Stromal cell of bone marrow (primary cell): Measurements from ENCODE around the gene UNKL.
A peak's percentile ranks its signal among the peaks of the same experiment; 100 is the strongest.

Experiments used
- DNase-seq: peaks from one replicate; pipeline ENCODE4 v3.0.0-alpha.2; 2012; ENCODE audit warnings: low read depth

Gene UNKL

GRCh38 chr16:1351215-1351581 lies 63.3 kb downstream of the UNKL start:
- DNase-seq = no peak

DNA sequence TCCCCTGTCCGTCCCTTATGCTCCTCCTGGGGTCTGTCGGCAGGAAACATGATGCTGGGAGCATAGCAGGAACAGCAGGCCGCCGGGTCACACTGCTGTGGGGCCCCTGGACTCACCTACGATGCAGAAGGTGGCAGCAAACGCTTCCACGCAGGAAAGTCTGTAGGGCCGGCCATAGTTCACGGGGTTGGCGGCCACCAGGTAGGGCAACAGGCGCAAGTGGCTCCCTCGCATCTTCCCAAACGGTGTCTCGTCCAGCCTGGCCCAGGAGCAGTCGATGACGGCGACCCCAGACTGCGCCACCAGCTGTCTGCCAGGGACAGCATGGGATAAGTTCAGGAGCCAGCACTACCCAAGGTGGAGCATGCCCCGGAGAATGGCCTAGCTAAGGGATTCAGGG lies 63.8 kb downstream of the UNKL start:
- DNase-seq = no peak

DNA sequence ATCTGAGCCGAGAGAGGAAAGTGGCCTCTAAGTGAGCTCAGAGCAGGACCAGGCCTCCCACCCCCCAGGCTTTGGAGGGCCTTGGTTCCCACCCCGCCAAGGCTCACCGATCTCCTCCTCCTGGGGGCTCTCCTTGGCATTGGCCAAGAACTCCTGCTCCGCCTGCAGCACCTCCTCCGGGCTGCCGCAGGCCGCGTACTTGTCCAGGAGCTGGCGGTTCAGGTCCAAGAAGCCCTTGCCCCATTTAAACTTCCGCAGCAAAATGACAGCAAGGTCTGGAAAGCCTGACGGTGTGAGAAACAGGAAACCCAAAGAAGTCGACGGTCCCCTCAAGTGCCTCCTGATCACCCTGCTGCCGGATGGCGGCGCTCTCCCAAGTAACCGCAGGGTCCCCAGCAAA lies 64.6 kb downstream of the UNKL start:
- DNase-seq = no peak

DNA sequence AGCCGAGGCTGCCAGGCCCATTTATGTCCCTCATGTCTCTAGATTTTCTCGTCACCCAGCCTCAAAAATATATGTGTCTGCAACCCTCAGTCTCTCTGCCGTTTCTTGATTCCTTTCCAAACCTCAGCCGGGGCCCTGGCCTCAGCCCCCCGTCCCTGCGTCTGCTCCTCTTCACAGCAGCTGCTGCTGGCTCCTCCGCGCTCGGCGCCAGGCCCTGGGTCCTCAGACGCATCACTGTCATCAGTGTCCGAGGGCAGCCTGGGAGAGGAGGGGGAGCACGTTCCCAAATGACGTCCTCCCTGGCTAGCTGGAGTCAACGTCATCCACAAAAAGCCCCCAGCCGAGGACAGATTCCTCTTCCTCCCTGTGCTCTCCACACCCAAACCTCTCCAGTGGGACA lies 65.2 kb downstream of the UNKL start:
- DNase-seq = no peak

DNA sequence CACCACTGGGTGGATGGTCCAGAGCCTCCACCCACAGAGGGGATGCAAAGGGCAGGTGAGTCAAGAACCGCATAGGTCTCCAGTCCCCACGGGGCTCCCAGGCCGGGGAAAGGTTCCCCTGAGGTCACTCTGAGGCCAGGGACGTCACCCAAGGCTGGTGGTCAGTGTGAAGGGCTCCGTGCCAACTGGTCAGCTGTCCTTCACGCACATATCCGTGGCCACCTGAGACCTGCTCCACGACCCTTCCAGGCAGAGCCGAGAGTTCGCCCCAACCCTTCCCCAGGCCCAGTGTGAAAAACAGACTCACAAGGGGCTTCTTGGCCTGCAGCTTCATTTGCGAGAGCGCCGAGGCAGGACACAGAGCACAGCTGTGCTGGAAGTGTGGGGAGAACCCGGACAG lies 65.6 kb downstream of the UNKL start:
- no peak for DNase-seq

DNA sequence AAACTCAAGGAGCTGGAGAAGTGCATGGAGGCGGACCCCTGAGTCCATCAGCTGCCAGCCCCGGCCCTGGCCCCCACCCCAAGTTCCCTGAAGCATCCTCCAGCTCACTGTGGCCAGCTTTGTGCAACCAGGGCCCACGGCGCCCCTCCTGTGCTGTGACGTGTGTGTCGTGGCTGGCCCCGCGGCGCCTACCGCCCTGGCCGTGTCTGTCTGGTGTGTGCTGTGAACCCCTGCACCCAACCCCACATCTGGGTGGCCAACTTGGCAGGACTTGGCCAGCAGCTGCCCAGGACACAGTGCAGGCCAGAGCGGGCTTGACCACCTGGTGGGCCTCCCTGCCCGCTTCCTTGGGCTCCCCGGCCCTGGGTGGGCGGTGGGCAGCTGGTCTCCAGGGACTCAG lies 66.1 kb downstream of the UNKL start:
- DNase-seq = no peak

DNA sequence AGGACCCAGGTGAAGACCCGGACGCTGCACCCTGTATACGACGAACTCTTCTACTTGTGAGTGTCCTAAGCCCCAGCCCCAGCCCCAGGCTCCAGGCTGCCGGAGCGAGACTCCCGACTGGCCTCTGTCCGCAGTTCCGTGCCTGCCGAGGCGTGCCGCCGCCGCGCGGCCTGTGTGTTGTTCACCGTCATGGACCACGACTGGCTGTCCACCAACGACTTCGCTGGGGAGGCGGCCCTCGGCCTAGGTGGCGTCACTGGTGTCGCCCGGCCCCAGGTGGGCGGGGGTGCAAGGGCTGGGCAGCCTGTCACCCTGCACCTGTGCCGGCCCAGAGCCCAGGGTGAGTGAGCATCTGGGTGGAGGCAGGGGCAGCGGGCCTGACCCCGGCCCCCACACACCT lies 66.5 kb downstream of the UNKL start:
- no peak for DNase-seq

GRCh38 chr16:1347286-1347855 lies 67.1 kb downstream of the UNKL start:
- no peak for DNase-seq

GRCh38 chr16:1346422-1347285 lies 67.8 kb downstream of the UNKL start:
- DNase-seq = no peak

DNA sequence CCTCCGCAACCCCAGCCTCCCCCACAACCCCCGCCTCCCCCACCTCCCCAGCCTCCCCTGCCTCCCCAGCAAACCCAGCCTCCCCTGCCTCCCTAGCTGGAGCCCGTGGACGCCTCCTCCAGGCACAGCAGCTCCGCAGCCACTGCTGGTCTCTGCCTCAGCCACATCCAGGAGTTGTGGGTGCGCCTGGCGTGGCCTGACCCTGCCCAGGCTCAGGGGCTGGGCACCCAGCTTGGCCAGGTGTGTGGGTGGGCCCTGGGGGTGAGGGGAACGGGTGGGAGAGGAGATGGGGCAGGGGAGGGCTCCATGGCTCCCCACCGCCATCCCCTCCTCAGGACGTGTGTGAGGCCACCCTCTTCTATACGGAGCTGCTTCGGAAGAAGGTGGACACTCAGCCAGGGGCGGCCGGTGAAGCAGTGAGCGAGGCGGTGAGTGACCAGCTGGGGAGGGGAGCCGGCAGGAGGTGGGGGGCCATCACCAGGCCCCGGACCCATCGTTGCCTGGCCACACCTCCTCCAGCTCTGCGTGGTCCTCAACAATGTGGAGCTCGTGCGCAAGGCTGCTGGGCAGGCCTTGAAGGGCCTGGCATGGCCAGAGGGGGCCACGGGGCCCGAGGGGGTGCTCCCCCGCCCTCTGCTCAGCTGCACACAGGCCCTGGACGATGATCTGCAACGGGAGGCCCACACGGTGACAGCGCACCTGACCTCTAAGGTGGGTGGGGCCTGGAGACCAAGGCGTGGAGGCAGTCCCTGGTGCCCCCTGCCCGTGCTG lies 68.7 kb downstream of the UNKL start:
- DNase-seq = no peak

- DNase-seq = no peak
Measured at GRCh38 chr16:1345087-1345486, 69.4 kb downstream of the UNKL start.

DNA sequence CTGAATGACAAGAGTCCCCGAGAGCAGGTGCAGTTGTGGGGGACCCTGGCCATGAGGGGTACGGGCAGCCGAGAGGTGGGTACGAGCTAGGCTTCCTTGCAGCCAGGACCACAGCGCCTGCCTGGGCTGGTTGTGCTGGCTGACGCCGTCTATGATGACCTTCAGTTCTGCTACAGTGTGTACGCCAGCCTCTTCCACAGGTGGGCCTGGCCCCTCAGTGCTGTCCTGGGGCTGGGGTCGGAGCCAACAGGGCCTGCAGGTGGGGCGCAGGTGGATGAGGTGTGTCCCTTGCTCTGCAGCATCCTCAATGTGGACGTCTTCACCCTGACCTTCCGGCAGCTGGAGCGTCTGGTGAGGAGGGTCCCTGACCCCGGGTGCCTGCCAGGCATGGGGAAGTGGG lies 70.0 kb downstream of the UNKL start:
- no peak for DNase-seq

DNA sequence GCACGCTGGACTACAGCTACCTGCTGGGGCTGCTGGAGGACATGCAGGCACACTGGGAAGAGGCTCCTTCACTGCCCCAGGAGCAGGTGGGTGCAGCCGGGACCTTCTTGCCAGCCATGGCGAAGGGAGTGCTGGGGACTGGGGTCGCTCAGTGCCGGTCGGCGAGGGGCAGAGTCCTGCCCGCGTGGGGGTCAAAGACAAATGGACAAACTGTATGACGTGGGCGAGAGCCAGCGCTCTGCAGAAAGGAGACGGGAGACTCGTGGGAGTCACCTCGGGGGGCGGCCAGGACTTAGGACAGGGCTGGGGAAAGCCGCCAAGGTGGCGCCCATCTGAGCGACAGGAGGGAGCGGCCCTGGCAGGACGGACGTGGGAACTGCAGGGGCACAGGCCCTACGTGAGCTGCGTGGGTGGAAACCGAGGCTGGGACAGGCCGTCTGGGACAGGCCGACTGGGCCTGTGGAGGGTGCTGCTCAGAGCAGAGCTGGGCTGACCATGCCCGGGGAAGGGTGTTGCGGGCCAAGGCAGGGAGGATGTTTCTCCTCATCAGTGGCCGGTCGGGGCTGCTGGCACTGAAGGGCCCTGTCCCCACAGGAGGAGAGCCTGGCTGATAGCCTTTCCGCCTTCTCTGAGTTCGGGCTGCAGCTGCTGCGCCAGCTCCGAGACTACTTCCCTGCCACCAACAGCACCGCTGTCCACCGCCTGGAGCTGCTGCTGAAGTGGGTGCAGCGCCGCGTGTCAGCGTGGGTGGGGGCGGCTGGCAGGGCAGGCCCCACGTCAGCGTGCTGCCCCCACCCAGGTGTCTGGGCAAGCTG lies 70.9 kb downstream of the UNKL start:
- DNase-seq = no peak

- peak; percentile 24 for DNase-seq
Measured at GRCh38 chr16:1342526-1343427, 71.7 kb downstream of the UNKL start.

GRCh38 chr16:1341495-1342420 lies 72.7 kb downstream of the UNKL start:
- no peak for DNase-seq

GRCh38 chr16:1340730-1341494 lies 73.6 kb downstream of the UNKL start:
- DNase-seq = no peak

DNA sequence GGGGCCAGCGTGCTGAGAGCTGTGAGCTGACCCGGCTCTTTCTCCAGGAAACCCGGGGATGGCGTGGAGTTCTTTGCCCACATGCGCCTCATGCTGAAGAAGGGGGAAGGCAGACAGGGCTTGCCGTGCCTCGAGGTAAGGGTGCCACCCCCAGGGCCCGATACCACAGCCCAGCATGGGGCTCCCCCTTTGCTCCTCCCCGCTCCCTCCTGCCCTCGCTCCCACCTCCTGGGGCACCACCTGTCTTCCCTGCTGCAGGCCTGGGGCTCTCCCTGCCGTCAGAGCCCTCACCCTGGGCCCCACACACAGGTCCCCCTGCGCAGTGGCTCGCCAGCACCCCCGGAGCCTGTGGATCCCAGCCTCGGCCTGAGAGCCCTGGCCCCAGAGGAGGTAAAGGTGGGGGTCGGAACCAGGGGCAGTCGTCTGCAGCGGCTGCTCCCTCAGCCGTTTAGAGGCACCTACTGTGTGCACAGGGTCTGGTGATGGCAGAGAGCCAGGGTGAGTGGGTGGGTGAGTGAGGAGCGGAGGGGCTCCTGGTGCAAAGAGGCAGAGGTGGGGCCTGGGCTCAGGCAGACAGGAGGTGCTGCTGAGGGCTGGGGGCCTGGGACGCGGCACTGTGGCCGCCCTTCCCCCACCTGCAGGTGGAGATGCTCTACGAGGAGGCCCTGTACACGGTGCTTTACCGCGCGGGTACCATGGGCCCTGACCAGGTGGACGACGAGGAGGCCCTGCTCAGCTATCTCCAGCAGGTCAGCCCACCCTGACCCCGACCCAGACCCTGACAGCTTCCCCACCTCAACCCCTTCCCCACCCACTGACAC lies 75.4 kb downstream of the UNKL start:
- DNase-seq = no peak

DNA sequence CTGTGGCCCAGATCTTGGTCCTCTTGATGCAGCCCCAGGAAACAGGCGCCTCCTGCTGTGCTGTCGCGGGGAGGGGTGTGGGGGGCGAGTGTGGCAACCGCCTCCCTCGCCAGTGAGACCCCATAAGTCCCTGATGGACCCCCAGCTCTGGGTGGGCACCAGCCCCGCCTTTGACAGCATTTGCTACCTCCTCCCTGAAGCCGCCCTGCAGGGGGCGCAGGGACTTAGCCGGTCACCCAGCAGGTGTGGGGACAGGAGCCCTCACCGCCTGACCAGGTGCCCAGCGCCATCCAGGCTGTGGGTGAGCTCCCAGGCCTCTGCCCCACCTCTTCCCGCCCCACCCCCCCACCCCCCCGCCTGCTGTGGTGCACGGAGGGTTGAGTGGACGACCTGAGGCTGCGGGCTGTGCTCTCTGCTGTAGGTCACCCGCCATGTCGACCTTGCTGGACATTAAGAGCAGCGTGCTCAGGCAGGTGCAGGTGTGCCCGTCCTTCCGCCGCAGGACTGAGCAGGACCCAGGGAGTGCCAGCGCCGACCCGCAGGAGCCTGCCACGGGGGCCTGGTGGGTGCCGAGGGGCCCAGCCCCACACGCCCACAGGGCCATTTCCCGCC lies 76.3 kb downstream of the UNKL start:
- no peak for DNase-seq
